HEK293 (cell line): ENCODE results near the gene CAPN5.

Experiments used
- CTCF ChIA-PET: fragments of 350-600 bp; formaldehyde crosslinking; extraction: SDS; loops from one replicate; lab custom pipeline; 2021; ENCODE audit warnings: antibody characterized with exemption; lab: Yijun Ruan, JAX
- POLR2A ChIA-PET: fragments of 300-600 bp; formaldehyde crosslinking; extraction: SDS; loops from one replicate; lab custom pipeline; 2020; ENCODE audit warnings: antibody characterized with exemption, inconsistent platforms; lab: Yijun Ruan, JAX
- H3K27ac ChIP-seq: fragments of 200-500 bp; sonication (Bioruptor generic); 2 replicates; pipeline ENCODE4 v1.5.1; 2014; ENCODE audit warnings: low read depth, low read length, control low read depth, inconsistent platforms; ENCODE audit errors: extremely low read depth
- H3K36me3 ChIP-seq, 2 experiments: fragments of 200-500 bp in 1 of 2; sonication (Bioruptor generic) in 1 of 2; 1 replicate in 1 of 2; 2 replicates in 1 of 2; pipeline ENCODE4 v1.5.1; 2014 to 2017; ENCODE audit warnings: inconsistent platforms in 2 of 2, low read length in 2 of 2; ENCODE audit not compliant: control insufficient read depth in 2 of 2, insufficient read depth in 1 of 2
- H3K4me1 ChIP-seq: fragments of 200-500 bp; sonication (Bioruptor generic); 2 replicates; pipeline ENCODE4 v1.5.1; 2014; ENCODE audit warnings: mild to moderate bottlenecking, low read length, inconsistent platforms; ENCODE audit not compliant: control insufficient read depth, insufficient read depth
- H3K4me3 ChIP-seq: 2 replicates; pipeline ENCODE4 v1.5.1; 2011; ENCODE audit warnings: low read depth, mild to moderate bottlenecking, control low read depth, low read length, moderate library complexity
- H3K9me3 ChIP-seq: fragments of 200-500 bp; sonication (Bioruptor generic); 2 replicates; pipeline ENCODE4 v1.5.1; 2014; ENCODE audit warnings: low read depth, low read length, inconsistent platforms; ENCODE audit not compliant: control insufficient read depth, insufficient read depth
- CTCF ChIP-seq: fragments of 450-650 bp; formaldehyde crosslinking; IDR thresholded peaks from 2 replicates; pipeline ENCODE4 v1.5.1; 2016; ENCODE audit warnings: missing biosample characterization, missing genetic modification characterization
- GFI1B ChIP-seq: fragments of 450-650 bp; formaldehyde crosslinking; IDR thresholded peaks from 2 replicates; pipeline ENCODE4 v1.5.1; 2016; ENCODE audit warnings: missing biosample characterization, missing genetic modification characterization
- HOXA7 ChIP-seq: sonication (generic); formaldehyde crosslinking; IDR thresholded peaks from 2 replicates; pipeline ENCODE4 v1.8.1; 2022; ENCODE audit warnings: missing genetic modification reagents, borderline replicate concordance
- KLF16 ChIP-seq: fragments of 450-650 bp; formaldehyde crosslinking; IDR thresholded peaks from 2 replicates; pipeline ENCODE4 v1.5.1; 2017; ENCODE audit warnings: missing biosample characterization, missing genetic modification characterization
- MYNN ChIP-seq: fragments of 450-650 bp; formaldehyde crosslinking; IDR thresholded peaks from 2 replicates; pipeline ENCODE4 v1.5.1; 2016; ENCODE audit warnings: missing biosample characterization, missing genetic modification characterization, borderline replicate concordance
- TRIM28 ChIP-seq: IDR thresholded peaks from 2 replicates; pipeline ENCODE4 v1.6.1; 2011; ENCODE audit warnings: low read length, control low read depth, borderline replicate concordance
- ZBTB10 ChIP-seq: fragments of 450-650 bp; formaldehyde crosslinking; IDR thresholded peaks from 2 replicates; pipeline ENCODE4 v1.5.1; 2016; ENCODE audit warnings: missing biosample characterization, missing genetic modification characterization
- ZBTB20 ChIP-seq: fragments of 450-650 bp; formaldehyde crosslinking; IDR thresholded peaks from 2 replicates; pipeline ENCODE4 v1.5.1; 2016; ENCODE audit warnings: missing biosample characterization, missing genetic modification characterization
- ZBTB26 ChIP-seq: fragments of 450-650 bp; formaldehyde crosslinking; optimal IDR thresholded peaks from 2 replicates; pipeline ENCODE3; 2016; ENCODE audit warnings: missing biosample characterization, mild to moderate bottlenecking, missing genetic modification characterization
- ZIC2 ChIP-seq: fragments of 450-650 bp; formaldehyde crosslinking; IDR thresholded peaks from 2 replicates; pipeline ENCODE4 v1.5.1; 2016; ENCODE audit warnings: missing biosample characterization, missing genetic modification characterization
- ZNF362 ChIP-seq: fragments of 450-650 bp; formaldehyde crosslinking; IDR thresholded peaks from 2 replicates; pipeline ENCODE4 v1.5.1; 2016; ENCODE audit warnings: missing biosample characterization, missing genetic modification characterization
- ZNF473 ChIP-seq: fragments of 450-650 bp; formaldehyde crosslinking; IDR thresholded peaks from 2 replicates; pipeline ENCODE4 v1.5.1; 2017; ENCODE audit warnings: missing biosample characterization, missing genetic modification characterization
- ZNF600 ChIP-seq: fragments of 450-650 bp; formaldehyde crosslinking; IDR thresholded peaks from 2 replicates; pipeline ENCODE4 v1.5.1; 2016; ENCODE audit warnings: missing biosample characterization, missing genetic modification characterization
- ZNF623 ChIP-seq: fragments of 450-650 bp; formaldehyde crosslinking; IDR thresholded peaks from 2 replicates; pipeline ENCODE4 v1.5.1; 2016; ENCODE audit warnings: missing biosample characterization, missing genetic modification characterization
- ZNF645 ChIP-seq: fragments of 450-650 bp; formaldehyde crosslinking; IDR thresholded peaks from 2 replicates; pipeline ENCODE4; 2016; ENCODE audit warnings: missing biosample characterization, missing genetic modification characterization

The CAPN5 gene

GRCh38 chr11:77129842-77130756 is 63.3 kb downstream of the CAPN5 start (continued):
- TF ChIP-seq MYNN (tag by site-specific recombination) (no peak), KLF16 (tag by site-specific recombination) (no peak)

- CTCF ChIA-PET, result interaction anchor here (0.7 to 3.5 kb wide), 3 partner anchors 15 to 488 kb away, joined by 3 to 14 read pairs (median 3); no protein-coding TSS in a partner anchor
- Histone ChIP-seq H3K27ac (no peak overlapping the region), H3K36me3 (no peaks in the 10 kb centered on the region), H3K9me3 (no peaks in the 10 kb centered on the region), H3K4me1 (no peaks in the 10 kb centered on the region; the same call in 1 of the 2 replicates), H3K4me3 (no peak overlapping the region)
- POLR2A ChIA-PET, result no interaction called here
- TF ChIP-seq ZBTB10 (tag by site-specific recombination) (no peak), ZNF600 (no peak), GFI1B (no peak), ZBTB26 (tag by site-specific recombination) (no peak), HOXA7 (CRISPR knock-in tag) (no peak), ZBTB20 (tag by site-specific recombination) (no peak), CTCF (no peak), ZNF473 (tag by site-specific recombination) (no peak), ZNF362 (tag by site-specific recombination) (no peak), TRIM28 (no peak), ZNF645 (tag by site-specific recombination) (no peak), ZNF623 (tag by site-specific recombination) (peak; percentile 77), ZIC2 (tag by site-specific recombination) (peak; percentile 60)
Observed at GRCh38 chr11:77130763-77131513, 64.2 kb downstream of the CAPN5 start.
